Placental pericyte (primary cell): Measurements from ENCODE around the gene MSRB1. TPM values are rescaled to one million over a fixed set of nuclear protein-coding genes. Genes with fewer than 3 reads are reported as not detected.

ENCODE experiments used
- small RNA-seq: library from RNA; depleted of rRNA; stranded (forward); fragments of <200 nt; gene quantifications from one replicate; pipeline ENCODE3, GENCODE V24; 2012; ENCODE audit warnings: low replicate concordance
- total RNA-seq: library from RNA; depleted of rRNA; stranded (reverse); fragments of >200 nt; gene quantifications from 2 replicates; pipeline ENCODE4 v1.2.3, GENCODE V29; 2012

MSRB1 gene, protein sequence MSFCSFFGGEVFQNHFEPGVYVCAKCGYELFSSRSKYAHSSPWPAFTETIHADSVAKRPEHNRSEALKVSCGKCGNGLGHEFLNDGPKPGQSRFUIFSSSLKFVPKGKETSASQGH
- total RNA-seq, result 13.3 and 15.3 TPM in 2 replicates

GRCh38 chr16:1942810-1943726 lies at the start of gene MSRB1:
MSRB1 (minus strand) TSS chr16:1943199; CDS start chr16:1943156, 43 bp downstream.

DNA sequence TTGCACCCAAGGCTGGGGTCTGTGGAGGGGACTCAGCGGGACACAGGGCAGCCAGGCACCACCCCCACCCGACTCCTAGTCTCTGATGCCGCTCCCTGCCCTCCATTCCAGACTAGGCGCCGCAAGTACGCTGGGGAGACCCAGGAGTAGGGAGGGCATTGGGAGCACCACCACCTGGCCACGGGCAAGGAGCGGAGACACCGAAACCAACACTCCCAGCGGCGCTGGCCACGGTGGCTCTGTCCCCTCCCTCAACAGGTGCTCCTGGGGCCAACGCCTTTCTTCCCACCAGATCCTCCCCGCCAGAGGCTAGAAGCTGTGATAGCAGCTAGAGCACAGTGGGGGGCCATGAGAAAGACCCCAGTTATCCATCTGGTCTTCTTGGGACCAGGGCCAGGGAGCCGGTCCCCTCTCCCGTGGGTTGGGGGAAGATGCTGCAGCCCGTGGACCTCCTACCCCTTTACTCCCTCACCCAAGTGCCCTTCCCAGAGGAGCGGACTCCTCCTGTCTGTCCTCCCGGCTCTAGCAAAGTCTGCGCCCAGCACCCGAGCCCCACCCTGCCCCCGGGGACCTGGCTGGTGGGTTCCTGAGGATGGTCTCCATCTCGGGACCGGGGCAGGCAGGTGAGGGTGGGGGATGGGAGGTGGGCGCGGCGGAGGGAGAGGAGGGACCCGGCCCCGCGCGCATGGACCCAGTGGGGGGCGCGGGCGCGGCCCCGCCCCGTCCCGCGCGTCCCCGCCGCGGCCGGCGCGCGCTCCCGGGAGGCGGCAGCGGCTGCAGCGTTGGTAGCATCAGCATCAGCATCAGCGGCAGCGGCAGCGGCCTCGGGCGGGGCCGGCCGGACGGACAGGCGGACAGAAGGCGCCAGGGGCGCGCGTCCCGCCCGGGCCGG lies 46.5 kb upstream of the MSRB1 start, which contains the start of gene SYNGR3:
TSS of gene SYNGR3 (plus strand) at position 762 of the 892 bp plus-strand sequence. CDS start 133 bp downstream, outside the sequence.

DNA sequence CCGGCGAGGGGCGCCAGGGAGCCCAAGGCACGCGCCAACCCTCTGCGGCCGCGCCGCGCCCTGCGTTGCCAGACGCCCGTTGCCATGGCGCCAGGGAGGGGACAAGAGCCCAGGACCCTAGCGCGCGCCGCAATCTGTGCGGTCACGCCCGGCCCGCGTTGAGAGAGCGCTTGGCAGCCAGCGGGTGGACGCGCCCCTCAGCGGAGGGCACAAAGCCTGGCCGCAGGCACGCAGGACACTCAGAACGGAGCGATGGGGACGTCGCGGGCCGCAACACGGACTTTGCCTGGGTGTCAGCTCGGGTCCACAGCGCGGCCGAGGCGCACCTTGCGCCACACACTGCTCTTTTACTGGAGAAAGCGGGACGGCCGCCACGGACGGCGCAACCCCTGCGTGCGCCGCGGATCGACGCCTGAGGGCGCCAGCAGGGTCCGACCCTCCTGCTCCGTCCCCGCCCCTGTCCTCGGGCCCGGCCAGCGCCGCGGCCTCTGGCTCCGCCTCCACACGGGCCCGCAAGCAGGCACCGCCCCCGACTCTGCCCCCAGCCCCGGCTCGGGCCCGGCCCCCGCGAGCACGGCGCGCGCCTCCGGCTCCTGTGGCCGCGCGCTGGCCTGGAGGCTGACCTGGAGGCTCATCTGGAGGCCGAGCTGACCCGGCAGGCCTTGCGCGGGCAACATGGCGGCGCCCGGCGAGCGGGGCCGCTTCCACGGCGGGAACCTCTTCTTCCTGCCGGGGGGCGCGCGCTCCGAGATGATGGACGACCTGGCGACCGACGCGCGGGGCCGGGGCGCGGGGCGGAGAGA lies 40.7 kb upstream of the MSRB1 start, which contains the start of gene GFER:
TSS of gene GFER (plus strand) at position 650 of the 803 bp plus-strand sequence. CDS start at position 676, 26 bp downstream.

GRCh38 chr16:1981398-1981836 lies 38.4 kb upstream of the MSRB1 start, which contains the start of gene NOXO1:
NOXO1 (minus strand) TSS chr16:1981469; CDS start chr16:1981179, 290 bp downstream.

DNA sequence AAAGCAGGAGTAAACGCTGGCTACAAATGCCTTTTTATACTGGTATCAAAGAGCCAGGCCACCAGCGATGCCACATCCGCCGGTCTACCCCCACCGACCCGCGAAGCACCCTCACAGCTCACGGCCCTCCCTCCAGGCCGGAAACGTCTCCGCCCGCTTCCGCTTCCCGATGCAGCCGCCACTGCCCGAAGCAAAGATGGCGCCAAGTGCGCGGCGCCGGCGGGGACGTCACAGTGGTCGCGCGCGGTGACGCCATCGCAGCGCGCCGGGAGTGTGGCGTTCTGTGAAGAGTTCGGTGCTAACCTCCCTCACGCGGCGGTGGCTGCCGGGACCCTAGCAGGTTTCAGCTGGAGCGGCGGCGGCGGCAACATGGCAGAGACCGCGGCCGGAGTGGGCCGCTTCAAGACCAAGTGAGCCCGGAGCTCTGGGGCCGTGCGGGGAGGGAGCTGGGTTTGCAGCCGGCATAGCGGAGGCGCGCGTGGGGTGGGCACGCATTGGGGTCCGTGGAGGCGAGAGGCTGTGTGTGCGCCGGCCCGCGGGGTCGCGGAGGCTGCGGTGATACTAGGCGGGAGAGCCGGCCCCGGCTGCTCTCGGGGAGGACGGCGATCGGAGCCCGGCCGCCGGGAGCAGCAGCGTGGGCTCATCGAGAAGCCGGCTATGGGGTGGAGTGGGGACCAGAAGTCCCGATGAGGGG lies 28.9 kb upstream of the MSRB1 start, which contains the start of gene TBL3:
TSS of gene TBL3 (plus strand) at position 258 of the 694 bp plus-strand sequence. CDS start at position 370, 112 bp downstream.

GRCh38 chr16:1966460-1966859 lies 23.5 kb upstream of the MSRB1 start, which contains the start of gene RNF151:
RNF151 (plus strand) TSS chr16:1966856; CDS start chr16:1966882, 26 bp downstream.

GRCh38 chr16:1964506-1965395 lies 21.8 kb upstream of the MSRB1 start, which contains the start of gene RPS2:
RPS2 (minus strand) TSS chr16:1964826; CDS start chr16:1964625, 201 bp downstream.

GRCh38 chr16:1959269-1960039 lies 16.5 kb upstream of the MSRB1 start, which contains the start of gene NDUFB10:
NDUFB10 (plus strand) TSS chr16:1959538; CDS start chr16:1959625, 87 bp downstream.

GRCh38 chr16:1918351-1919326 lies 24.4 kb downstream of the MSRB1 start, which contains the start of gene HS3ST6:
HS3ST6 (minus strand) TSS chr16:1918415; CDS start chr16:1918323, 92 bp downstream.

Small RNA genes lying within 50 kb of the gene (small RNA-seq; reads per million reads assigned to genes)
- gene AC005363.2, result not detected
- not detected for gene SNORA10
- not detected for gene SNORA64

Other genes with a start within 250 kb of the MSRB1 start
- 38.7 and 65.4 TPM in 2 replicates for gene MAPK8IP3, start 237.0 kb downstream of the MSRB1 start, total RNA-seq
- 24.5 and 42.1 TPM in 2 replicates for gene NME3, start 171.7 kb downstream of the MSRB1 start, total RNA-seq
- 10.3 and 14.5 TPM in 2 replicates for gene EME2, start 170.4 kb downstream of the MSRB1 start, total RNA-seq
- gene MRPS34, start 170.1 kb downstream of the MSRB1 start, total RNA-seq, result 57.6 and 82.5 TPM in 2 replicates
- gene SPSB3, start 160.6 kb downstream of the MSRB1 start, total RNA-seq, result 32.2 and 38.1 TPM in 2 replicates
- 78.1 and 96.1 TPM in 2 replicates for gene NUBP2, start 160.2 kb downstream of the MSRB1 start, total RNA-seq
- gene IGFALS, start 149.5 kb downstream of the MSRB1 start, total RNA-seq, result under 0.01 TPM in 2 replicates
- 28.1 and 56.2 TPM in 2 replicates for gene HAGH, start 116.4 kb downstream of the MSRB1 start, total RNA-seq
- 66.3 and 77.3 TPM in 2 replicates for gene FAHD1, start 116.0 kb downstream of the MSRB1 start, total RNA-seq
- gene MEIOB, start 71.0 kb downstream of the MSRB1 start, total RNA-seq, result not detected in 2 replicates
- gene HS3ST6, start 24.8 kb downstream of the MSRB1 start, total RNA-seq, result not detected in 2 replicates
- not detected in 2 replicates for gene RPL3L, start 11.5 kb upstream of the MSRB1 start, total RNA-seq
- 103 and 191 TPM in 2 replicates for gene NDUFB10, start 16.3 kb upstream of the MSRB1 start, total RNA-seq
- 1,155 and 3,788 TPM in 2 replicates for gene RPS2, start 21.6 kb upstream of the MSRB1 start, total RNA-seq
- gene RNF151, start 23.7 kb upstream of the MSRB1 start, total RNA-seq, result 0.43 TPM in 1 of 2 replicates, not detected in the other
- 49.8 and 57.6 TPM in 2 replicates for gene TBL3, start 28.9 kb upstream of the MSRB1 start, total RNA-seq
- 0.44 TPM in 1 of 2 replicates, not detected in the other for gene NOXO1, start 38.3 kb upstream of the MSRB1 start, total RNA-seq
- 14.6 and 15.3 TPM in 2 replicates for gene GFER, start 41.0 kb upstream of the MSRB1 start, total RNA-seq
- 0.86 and 5.7 TPM in 2 replicates for gene SYNGR3, start 46.8 kb upstream of the MSRB1 start, total RNA-seq
- 39.2 and 54.9 TPM in 2 replicates for gene ZNF598, start 66.6 kb upstream of the MSRB1 start, total RNA-seq
- 0.22 and 1.0 TPM in 2 replicates for gene NPW, start 76.6 kb upstream of the MSRB1 start, total RNA-seq
- 53.2 and 107 TPM in 2 replicates for gene NHERF2, start 83.7 kb upstream of the MSRB1 start, total RNA-seq
- 17.3 and 33.6 TPM in 2 replicates for gene NTHL1, start 104.6 kb upstream of the MSRB1 start, total RNA-seq
- gene TSC2, start 104.8 kb upstream of the MSRB1 start, total RNA-seq, result 70.2 and 86.8 TPM in 2 replicates
- gene PKD1, start 192.7 kb upstream of the MSRB1 start, total RNA-seq, result 159 and 223 TPM in 2 replicates
- gene RAB26, start 205.4 kb upstream of the MSRB1 start, total RNA-seq, result 1.4 and 1.5 TPM in 2 replicates
- gene TRAF7, start 212.6 kb upstream of the MSRB1 start, total RNA-seq, result 72.4 and 77.7 TPM in 2 replicates